ENCODE data around the gene MAPKAP1. TPM values are rescaled to one million over a fixed set of nuclear protein-coding genes. Genes with fewer than 3 reads are reported as not detected.

MAPKAP1 gene
- total RNA-seq, 6 donors from 2014 or later, result 60.8 to 84.0 (median 71.5) TPM

DNA sequence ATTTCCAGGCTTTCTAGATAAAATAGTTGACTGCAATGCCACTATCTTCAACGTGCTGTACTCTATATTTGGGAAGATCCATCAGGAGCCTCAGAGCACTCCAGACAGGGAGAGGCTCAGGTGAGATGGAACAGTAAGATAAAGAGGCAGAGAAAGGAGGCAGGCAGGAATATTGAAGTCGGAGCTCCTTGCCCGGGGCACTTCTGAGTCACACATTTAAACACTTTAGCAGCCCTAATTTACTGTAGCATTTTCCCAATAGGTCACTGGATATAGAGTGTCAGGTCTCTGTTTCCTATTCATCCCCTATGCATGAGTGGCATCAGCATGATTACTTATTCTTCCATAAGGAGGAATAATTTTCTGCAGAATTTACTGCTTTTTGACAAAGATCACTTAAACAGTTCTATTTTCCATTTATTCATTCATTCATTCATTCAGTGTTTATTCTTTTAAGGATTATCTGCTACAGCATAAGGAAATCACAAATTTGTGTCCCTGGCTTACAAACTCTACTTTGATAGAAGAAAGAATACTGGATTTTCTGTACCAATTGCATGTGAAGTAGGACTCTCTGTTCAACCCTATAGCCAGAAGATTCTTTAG lies 170.7 kb downstream of the MAPKAP1 start:
- no peaks in the 10 kb centered on the region for H3K27me3 ChIP-seq
- no peaks in the 10 kb centered on the region for H3K36me3 ChIP-seq
- no peak for DNase-seq
- H3K4me1 ChIP-seq, result peaks cover 4 to 28% (median 15%) of the 10 kb centered on the region in 4 donors
- no peaks in the 10 kb centered on the region for H3K9me3 ChIP-seq
- WGBS, 2 donors, result 58 to 76% methylated on average over 3 of the region's 3 CpGs
- TF ChIP-seq, protein P1, sequence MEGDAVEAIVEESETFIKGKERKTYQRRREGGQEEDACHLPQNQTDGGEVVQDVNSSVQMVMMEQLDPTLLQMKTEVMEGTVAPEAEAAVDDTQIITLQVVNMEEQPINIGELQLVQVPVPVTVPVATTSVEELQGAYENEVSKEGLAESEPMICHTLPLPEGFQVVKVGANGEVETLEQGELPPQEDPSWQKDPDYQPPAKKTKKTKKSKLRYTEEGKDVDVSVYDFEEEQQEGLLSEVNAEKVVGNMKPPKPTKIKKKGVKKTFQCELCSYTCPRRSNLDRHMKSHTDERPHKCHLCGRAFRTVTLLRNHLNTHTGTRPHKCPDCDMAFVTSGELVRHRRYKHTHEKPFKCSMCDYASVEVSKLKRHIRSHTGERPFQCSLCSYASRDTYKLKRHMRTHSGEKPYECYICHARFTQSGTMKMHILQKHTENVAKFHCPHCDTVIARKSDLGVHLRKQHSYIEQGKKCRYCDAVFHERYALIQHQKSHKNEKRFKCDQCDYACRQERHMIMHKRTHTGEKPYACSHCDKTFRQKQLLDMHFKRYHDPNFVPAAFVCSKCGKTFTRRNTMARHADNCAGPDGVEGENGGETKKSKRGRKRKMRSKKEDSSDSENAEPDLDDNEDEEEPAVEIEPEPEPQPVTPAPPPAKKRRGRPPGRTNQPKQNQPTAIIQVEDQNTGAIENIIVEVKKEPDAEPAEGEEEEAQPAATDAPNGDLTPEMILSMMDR (IDR thresholded peaks at IDR 0.05), result no peak
- TF ChIP-seq POLR2AphosphoS5 (IDR thresholded peaks at IDR 0.05) (no peak), EP300 (IDR thresholded peaks at IDR 0.05) (no peak), POLR2A (IDR thresholded peaks at IDR 0.05) (no peak)
- ATAC-seq (ENCODE audit: low FRiP score in 2 of 2), result no peak
- H3K27ac ChIP-seq, result no peak overlapping the region
- no peak overlapping the region for H3K4me3 ChIP-seq

DNA sequence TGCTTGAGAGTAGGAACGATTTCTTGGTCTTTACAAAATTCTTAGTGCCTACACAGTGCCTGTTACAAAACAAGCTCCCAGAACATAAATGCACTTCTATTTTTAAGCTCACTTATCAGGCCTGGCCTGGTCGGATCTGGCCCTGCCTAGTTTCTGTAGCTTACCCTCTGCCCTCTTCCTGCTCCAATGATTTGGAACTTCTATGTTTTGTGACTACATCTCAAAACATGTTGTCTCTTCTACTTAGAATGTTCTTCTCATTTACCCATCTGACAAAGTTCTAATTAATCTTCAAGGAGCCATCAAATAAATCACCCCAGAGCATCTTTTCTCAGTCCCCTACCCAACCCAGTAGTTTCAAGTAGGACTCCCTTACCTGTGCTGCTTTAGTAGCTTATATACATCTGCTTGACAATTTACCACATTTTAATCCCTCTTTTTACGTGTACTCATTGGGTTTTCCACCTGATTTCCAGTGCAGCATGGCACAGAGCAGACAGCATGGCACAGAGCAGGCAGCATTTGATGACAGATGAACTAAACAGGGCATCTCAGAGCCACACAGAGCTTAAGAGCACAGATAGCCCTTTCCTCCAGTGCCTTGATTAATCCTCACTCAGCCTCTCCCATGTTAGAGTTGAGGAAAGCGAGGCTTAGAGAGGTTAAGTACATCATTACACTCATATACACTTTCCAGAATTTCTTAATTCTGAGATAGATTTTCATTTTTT lies 171.9 kb downstream of the MAPKAP1 start:
- Histone ChIP-seq H3K27ac (no peak overlapping the region), H3K27me3 (no peaks in the 10 kb centered on the region), H3K36me3 (no peaks in the 10 kb centered on the region), H3K9me3 (no peaks in the 10 kb centered on the region), H3K4me1 (peaks cover 4 to 27% (median 15%) of the 10 kb centered on the region in 4 donors), H3K4me3 (no peak overlapping the region)
- WGBS, 2 donors, result 62 to 66% methylated on average over 4 of the region's 4 CpGs
- DNase-seq (no peak), ATAC-seq (ENCODE audit: low FRiP score in 2 of 2) (no peak)
- TF ChIP-seq, protein P1 (IDR thresholded peaks at IDR 0.05), result no peak
- TF ChIP-seq POLR2AphosphoS5 (IDR thresholded peaks at IDR 0.05) (no peak), POLR2A (IDR thresholded peaks at IDR 0.05) (no peak), EP300 (IDR thresholded peaks at IDR 0.05) (no peak)

DNA sequence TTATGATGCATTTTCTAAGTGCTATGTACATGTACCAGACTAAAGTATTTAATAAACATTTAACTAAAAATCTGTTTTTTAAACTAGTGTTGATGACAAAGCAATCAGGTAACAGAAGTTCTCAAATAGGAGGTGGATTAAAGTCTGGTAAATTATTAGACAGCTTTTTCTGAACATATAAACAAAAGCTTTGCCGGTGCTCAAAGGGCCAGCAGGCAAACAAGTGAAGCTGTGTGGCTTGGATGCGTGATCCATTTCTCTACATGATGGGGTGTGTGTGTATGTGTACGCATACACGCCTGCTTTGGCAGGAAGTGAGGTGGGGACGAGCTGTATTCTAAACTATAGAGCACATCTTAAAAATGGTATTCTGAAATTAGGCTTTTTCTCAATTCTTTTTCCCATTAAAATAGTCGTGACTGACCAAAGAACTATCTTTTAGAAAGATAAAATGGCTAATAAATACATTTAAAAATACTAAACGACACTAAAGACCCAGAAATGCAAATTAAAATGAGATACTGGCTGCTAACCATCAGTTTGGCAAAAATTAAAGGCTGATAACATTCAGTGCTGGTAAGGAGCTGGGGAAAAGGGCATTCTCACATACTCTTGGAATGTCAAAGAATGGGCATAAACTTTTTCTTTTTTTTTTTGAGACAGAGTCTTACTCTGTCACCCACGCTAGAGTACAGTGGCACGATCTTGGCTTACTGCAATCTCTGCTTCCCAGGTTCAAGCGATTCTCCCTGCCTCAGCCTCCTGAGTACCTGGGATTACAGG lies 174.0 kb downstream of the MAPKAP1 start:
- Histone ChIP-seq H3K9me3 (no peaks in the 10 kb centered on the region), H3K27ac (no peak overlapping the region), H3K4me1 (peaks cover 0 to 20% (median 13%) of the 10 kb centered on the region in 4 donors), H3K36me3 (no peaks in the 10 kb centered on the region), H3K4me3 (no peak overlapping the region), H3K27me3 (no peaks in the 10 kb centered on the region)
- DNase-seq (no peak), ATAC-seq (ENCODE audit: low FRiP score in 2 of 2) (no peak)
- 95 to 97% methylated on average over 10 of the region's 10 CpGs for WGBS, 2 donors
- no peak for TF ChIP-seq POLR2AphosphoS5 (IDR thresholded peaks at IDR 0.05)
- TF ChIP-seq, protein P1 (IDR thresholded peaks at IDR 0.05), result no peak
- no peak for TF ChIP-seq EP300 (IDR thresholded peaks at IDR 0.05)
- no peak for TF ChIP-seq POLR2A (IDR thresholded peaks at IDR 0.05)

DNA sequence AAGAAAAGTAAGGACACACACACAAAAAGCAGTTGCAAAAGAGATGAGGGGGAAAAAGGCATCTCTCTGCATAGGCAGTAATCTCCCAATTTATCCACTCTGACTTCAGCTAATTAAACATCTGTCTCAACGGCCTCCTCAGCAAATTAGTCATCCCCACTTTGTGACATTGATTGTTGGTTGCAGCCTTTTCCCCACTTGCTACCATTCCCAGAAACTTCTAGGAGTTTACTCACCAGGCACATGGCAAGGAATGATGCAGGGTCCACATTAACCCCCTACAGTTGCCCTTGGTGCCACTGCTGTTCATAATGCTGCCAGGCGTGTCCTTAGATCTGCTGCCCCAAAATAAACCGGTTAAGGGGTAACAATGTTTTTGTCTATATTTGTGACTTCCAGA lies 174.6 kb downstream of the MAPKAP1 start:
- ATAC-seq (ENCODE audit: low FRiP score in 2 of 2), result no peak
- Histone ChIP-seq H3K27ac (no peak overlapping the region), H3K27me3 (no peaks in the 10 kb centered on the region), H3K4me3 (no peak overlapping the region), H3K4me1 (peaks cover 0 to 16% (median 8%) of the 10 kb centered on the region in 4 donors), H3K36me3 (no peaks in the 10 kb centered on the region), H3K9me3 (no peaks in the 10 kb centered on the region)
- WGBS, 2 donors, result 88 to 91% methylated on average over 3 of the region's 3 CpGs
- no peak for DNase-seq
- TF ChIP-seq POLR2AphosphoS5 (IDR thresholded peaks at IDR 0.05), result no peak
- TF ChIP-seq, protein P1 (IDR thresholded peaks at IDR 0.05), result no peak
- TF ChIP-seq EP300 (IDR thresholded peaks at IDR 0.05), result no peak
- TF ChIP-seq POLR2A (IDR thresholded peaks at IDR 0.05), result no peak
